Measurements from ENCODE around the gene RGS11.

The RGS11 gene

GRCh38 chr16:296806-297510 lies 21.2 kb upstream of the RGS11 start:
- DNase-seq, result no peak

- DNase-seq, result no peak
Measured at GRCh38 chr16:296276-296675, 20.5 kb upstream of the RGS11 start.

GRCh38 chr16:293043-293775 lies 17.5 kb upstream of the RGS11 start:
- DNase-seq, result no peak

- no peak for DNase-seq
Measured at GRCh38 chr16:291539-291938, 15.8 kb upstream of the RGS11 start.

- no peak for DNase-seq
Measured at GRCh38 chr16:290681-291405, 15.1 kb upstream of the RGS11 start.

GRCh38 chr16:290015-290680 lies 14.4 kb upstream of the RGS11 start:
- no peak for DNase-seq

GRCh38 chr16:289395-289997 lies 13.8 kb upstream of the RGS11 start:
- no peak for DNase-seq

- DNase-seq, result no peak
Measured at GRCh38 chr16:287981-288920, 12.5 kb upstream of the RGS11 start.

- DNase-seq, result no peak
Measured at GRCh38 chr16:287298-287811, 11.6 kb upstream of the RGS11 start.

GRCh38 chr16:286491-287297 lies 10.9 kb upstream of the RGS11 start:
- DNase-seq, result no peak

- DNase-seq, result no peak
Measured at GRCh38 chr16:285146-286055, 9.7 kb upstream of the RGS11 start.

GRCh38 chr16:284204-285120 lies 8.7 kb upstream of the RGS11 start:
- no peak for DNase-seq

GRCh38 chr16:283033-283805 lies 7.5 kb upstream of the RGS11 start, which contains the start of gene PDIA2:
Gene PDIA2, plus strand, starts transcription at chr16:283164. Its CDS starts 6 bp downstream, at chr16:283170.
- DNase-seq, result peak in 13 of 58 donors; percentile 12 to 69 (median 33)

GRCh38 chr16:282491-282890 lies 6.7 kb upstream of the RGS11 start:
- no peak for DNase-seq

- no peak for DNase-seq
Measured at GRCh38 chr16:281660-282255, 6.0 kb upstream of the RGS11 start.
